GM23338 (cell line): ENCODE results near the gene ESPL1. TPM values are rescaled to one million over a fixed set of nuclear protein-coding genes. Genes with fewer than 3 reads are reported as not detected.

Experiments used
- ATAC-seq: fragments of 200-7000 bp; cut with Tn5 transposase; 3 replicates; pipeline ENCODE4 v1.9.1; 2020
- DNase-seq: peaks from one replicate; pipeline ENCODE4 v3.0.0-alpha.2; 2015; ENCODE audit warnings: low spot score
- H2AFZ ChIP-seq: fragments of 200-600 bp; sonication (generic); 2 replicates; pipeline ENCODE4 v1.8.0; 2016; ENCODE audit warnings: antibody characterized with exemption, mild to moderate bottlenecking, moderate library complexity
- H3F3A ChIP-seq: fragments of 200-600 bp; sonication (generic); replicated peaks from 2 replicates; pipeline ENCODE4 v1.8.0; 2017; ENCODE audit warnings: antibody characterized with exemption, mixed run types, low read depth
- H3K27ac ChIP-seq: fragments of 200-600 bp; sonication (generic); 2 replicates; pipeline ENCODE4 v1.6.1; 2016; ENCODE audit warnings: low read depth
- H3K27me3 ChIP-seq: fragments of 200-600 bp; sonication (generic); 2 replicates; pipeline ENCODE4 v1.8.0; 2016; ENCODE audit warnings: mild to moderate bottlenecking, mixed run types, moderate library complexity; ENCODE audit not compliant: insufficient read depth
- H3K36me3 ChIP-seq: fragments of 200-600 bp; sonication (generic); 2 replicates; pipeline ENCODE4 v1.8.0; 2016; ENCODE audit warnings: mild to moderate bottlenecking; ENCODE audit not compliant: insufficient read depth
- H3K4me1 ChIP-seq: fragments of 200-600 bp; sonication (generic); 2 replicates; pipeline ENCODE4 v1.8.0; 2016; ENCODE audit warnings: mild to moderate bottlenecking, moderate library complexity; ENCODE audit not compliant: insufficient read depth
- H3K4me2 ChIP-seq: fragments of 200-600 bp; sonication (generic); 2 replicates; pipeline ENCODE4 v1.7.1; 2017; ENCODE audit warnings: mixed run types
- H3K4me3 ChIP-seq: fragments of 200-600 bp; sonication (generic); 2 replicates; pipeline ENCODE4 v1.6.1; 2016; ENCODE audit warnings: mixed run types
- H3K79me2 ChIP-seq: fragments of 200-600 bp; sonication (generic); replicated peaks from 2 replicates; pipeline ENCODE4 v1.8.0; 2017; ENCODE audit warnings: mild to moderate bottlenecking; ENCODE audit not compliant: insufficient read depth
- H3K9me2 ChIP-seq: fragments of 200-600 bp; sonication (generic); 2 replicates; pipeline ENCODE4 v1.8.0; 2017; ENCODE audit not compliant: insufficient read depth
- H4K20me1 ChIP-seq: fragments of 200-600 bp; sonication (generic); replicated peaks from 2 replicates; pipeline ENCODE4 v1.8.0; 2017; ENCODE audit warnings: mild to moderate bottlenecking; ENCODE audit not compliant: insufficient read depth
- H3K27ac Mint-ChIP-seq: 2 replicates; pipeline ENCODE4 v1.8.0; 2020; ENCODE audit warnings: inconsistent platforms, mild to moderate bottlenecking, moderate library complexity, mixed read lengths
- H3K27me3 Mint-ChIP-seq: 3 replicates; pipeline ENCODE4 v1.8.0; 2022; ENCODE audit warnings: low read depth, mild to moderate bottlenecking, moderate library complexity, mixed read lengths, inconsistent platforms; ENCODE audit not compliant: insufficient read depth, poor library complexity
- H3K36me3 Mint-ChIP-seq: 3 replicates; pipeline ENCODE4 v1.8.0; 2021; ENCODE audit warnings: low read depth, mild to moderate bottlenecking, inconsistent platforms, moderate library complexity, mixed read lengths
- H3K4me1 Mint-ChIP-seq: 3 replicates; pipeline ENCODE4 v1.8.0; 2020; ENCODE audit warnings: mild to moderate bottlenecking, inconsistent platforms, mixed read lengths
- H3K4me3 Mint-ChIP-seq: 3 replicates; pipeline ENCODE4 v1.8.0; 2021; ENCODE audit warnings: moderate library complexity, mild to moderate bottlenecking, inconsistent platforms, mixed read lengths
- H3K9me3 Mint-ChIP-seq: 3 replicates; pipeline ENCODE4 v1.8.0; 2020; ENCODE audit warnings: moderate library complexity, mild to moderate bottlenecking, inconsistent platforms, mixed read lengths
- EZH2 ChIP-seq: fragments of 200-600 bp; sonication (generic); IDR thresholded peaks from one replicate; pipeline ENCODE4 v1.8.0; 2017; ENCODE audit warnings: antibody characterized with exemption, mild to moderate bottlenecking, low read depth; ENCODE audit not compliant: unreplicated experiment
- EZH2phosphoT487 ChIP-seq: fragments of 200-600 bp; sonication (generic); IDR thresholded peaks from one replicate; pipeline ENCODE4 v1.8.1; 2018; ENCODE audit warnings: antibody characterized with exemption; ENCODE audit not compliant: unreplicated experiment
- JUNB ChIP-seq: IDR thresholded peaks from one replicate; pipeline ENCODE4 v1.6.1; 2016; ENCODE audit warnings: antibody characterized with exemption; ENCODE audit not compliant: unreplicated experiment
- POLR2AphosphoS5 ChIP-seq: IDR thresholded peaks from 2 replicates; pipeline ENCODE4 v1.6.1; 2016; ENCODE audit warnings: antibody characterized with exemption, low read depth
- STAT1 ChIP-seq: IDR thresholded peaks from one replicate; pipeline ENCODE4 v1.6.1; 2016; ENCODE audit warnings: antibody characterized with exemption; ENCODE audit not compliant: unreplicated experiment
- ZNF114 ChIP-seq: fragments of 250-450 bp; sonication (Bioruptor Pico); IDR thresholded peaks from 2 replicates; pipeline ENCODE4 v1.5.0; 2020; ENCODE audit warnings: mild to moderate bottlenecking, moderate library complexity
- ZNF331 ChIP-seq: fragments of 250-450 bp; sonication (Bioruptor Pico); IDR thresholded peaks from 2 replicates; pipeline ENCODE4 v1.5.0; 2020; ENCODE audit warnings: low read depth, mild to moderate bottlenecking, moderate library complexity
- polyA plus RNA-seq: library from polyadenylated mRNA; unstranded; fragments of >200 nt; fragmentation: Nextera tagmentation; extraction: Ambion mirVana; gene quantifications from 2 replicates; pipeline ENCODE4 v1.2.1, GENCODE V29; 2016
- total RNA-seq: library from RNA; depleted of rRNA; stranded (reverse); fragments of >200 nt; shearing (Covaris generic); gene quantifications from 2 replicates; pipeline ENCODE4 v1.2.3, GENCODE V29; 2014
- TF ChIP-seq, protein P1 (sequence below): fragments of 250-450 bp; sonication (Bioruptor Pico); IDR thresholded peaks from 2 replicates; pipeline ENCODE4 v1.5.0; 2020; ENCODE audit warnings: mild to moderate bottlenecking, moderate library complexity
- TF ChIP-seq, protein P2 (sequence below): IDR thresholded peaks from one replicate; pipeline ENCODE4 v1.6.1; 2018; ENCODE audit warnings: antibody characterized with exemption; ENCODE audit not compliant: unreplicated experiment
- TF ChIP-seq, protein P3 (sequence below): IDR thresholded peaks from 2 replicates; pipeline ENCODE4 v1.6.1; 2016; ENCODE audit warnings: antibody characterized with exemption
- TF ChIP-seq, protein P4 (sequence below), 2 experiments: fragments of 200-600 bp in 1 of 2; sonication (generic) in 1 of 2; conservative IDR thresholded peaks; 2 replicates each; pipeline versions ENCODE4 v1.5.1 to v1.6.1; 2016 to 2017; ENCODE audit warnings: antibody characterized with exemption in 2 of 2, low read depth in 2 of 2, mild to moderate bottlenecking in 2 of 2, moderate library complexity in 1 of 2

The ESPL1 gene
- total and polyA plus RNA-seq, 2 experiments from 2014 or later, result 13.2 to 56.5 TPM

DNA sequence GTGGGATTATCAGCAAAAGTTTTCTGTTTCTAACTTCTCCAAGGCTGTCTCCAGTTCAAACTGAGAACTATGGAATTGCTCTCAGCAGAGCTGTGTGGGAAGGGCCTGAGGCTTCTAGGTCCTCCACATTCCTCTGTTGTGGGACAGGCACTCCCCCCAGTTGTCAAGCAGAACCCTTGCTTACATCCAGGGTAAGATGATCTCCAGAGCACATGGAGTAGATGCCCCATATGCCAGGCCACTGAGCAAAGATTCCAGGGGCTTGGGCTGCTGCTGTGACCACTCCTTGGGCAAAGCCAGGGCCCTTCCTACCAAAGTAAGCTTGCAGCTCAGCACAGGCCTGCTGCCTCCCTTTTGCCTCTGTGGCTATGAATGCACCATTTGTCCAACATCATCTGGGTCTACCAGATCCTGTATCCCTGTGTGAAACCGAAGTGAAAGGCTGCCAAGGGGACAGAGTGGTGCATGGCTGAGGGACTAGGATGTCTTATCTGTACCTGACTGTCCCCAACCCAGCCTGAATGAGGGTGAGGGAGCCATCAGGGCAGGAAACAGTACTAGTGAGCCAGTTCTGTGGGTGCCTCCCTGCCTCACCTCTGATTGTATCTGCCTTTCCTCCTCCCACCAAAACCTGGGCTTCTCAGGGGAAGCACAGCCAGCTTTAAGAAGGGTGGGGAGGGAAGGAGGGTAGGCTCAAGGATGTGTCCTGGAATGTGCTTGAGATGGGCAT lies 13.1 kb upstream of the ESPL1 start (continued):
- TF ChIP-seq, protein P1, sequence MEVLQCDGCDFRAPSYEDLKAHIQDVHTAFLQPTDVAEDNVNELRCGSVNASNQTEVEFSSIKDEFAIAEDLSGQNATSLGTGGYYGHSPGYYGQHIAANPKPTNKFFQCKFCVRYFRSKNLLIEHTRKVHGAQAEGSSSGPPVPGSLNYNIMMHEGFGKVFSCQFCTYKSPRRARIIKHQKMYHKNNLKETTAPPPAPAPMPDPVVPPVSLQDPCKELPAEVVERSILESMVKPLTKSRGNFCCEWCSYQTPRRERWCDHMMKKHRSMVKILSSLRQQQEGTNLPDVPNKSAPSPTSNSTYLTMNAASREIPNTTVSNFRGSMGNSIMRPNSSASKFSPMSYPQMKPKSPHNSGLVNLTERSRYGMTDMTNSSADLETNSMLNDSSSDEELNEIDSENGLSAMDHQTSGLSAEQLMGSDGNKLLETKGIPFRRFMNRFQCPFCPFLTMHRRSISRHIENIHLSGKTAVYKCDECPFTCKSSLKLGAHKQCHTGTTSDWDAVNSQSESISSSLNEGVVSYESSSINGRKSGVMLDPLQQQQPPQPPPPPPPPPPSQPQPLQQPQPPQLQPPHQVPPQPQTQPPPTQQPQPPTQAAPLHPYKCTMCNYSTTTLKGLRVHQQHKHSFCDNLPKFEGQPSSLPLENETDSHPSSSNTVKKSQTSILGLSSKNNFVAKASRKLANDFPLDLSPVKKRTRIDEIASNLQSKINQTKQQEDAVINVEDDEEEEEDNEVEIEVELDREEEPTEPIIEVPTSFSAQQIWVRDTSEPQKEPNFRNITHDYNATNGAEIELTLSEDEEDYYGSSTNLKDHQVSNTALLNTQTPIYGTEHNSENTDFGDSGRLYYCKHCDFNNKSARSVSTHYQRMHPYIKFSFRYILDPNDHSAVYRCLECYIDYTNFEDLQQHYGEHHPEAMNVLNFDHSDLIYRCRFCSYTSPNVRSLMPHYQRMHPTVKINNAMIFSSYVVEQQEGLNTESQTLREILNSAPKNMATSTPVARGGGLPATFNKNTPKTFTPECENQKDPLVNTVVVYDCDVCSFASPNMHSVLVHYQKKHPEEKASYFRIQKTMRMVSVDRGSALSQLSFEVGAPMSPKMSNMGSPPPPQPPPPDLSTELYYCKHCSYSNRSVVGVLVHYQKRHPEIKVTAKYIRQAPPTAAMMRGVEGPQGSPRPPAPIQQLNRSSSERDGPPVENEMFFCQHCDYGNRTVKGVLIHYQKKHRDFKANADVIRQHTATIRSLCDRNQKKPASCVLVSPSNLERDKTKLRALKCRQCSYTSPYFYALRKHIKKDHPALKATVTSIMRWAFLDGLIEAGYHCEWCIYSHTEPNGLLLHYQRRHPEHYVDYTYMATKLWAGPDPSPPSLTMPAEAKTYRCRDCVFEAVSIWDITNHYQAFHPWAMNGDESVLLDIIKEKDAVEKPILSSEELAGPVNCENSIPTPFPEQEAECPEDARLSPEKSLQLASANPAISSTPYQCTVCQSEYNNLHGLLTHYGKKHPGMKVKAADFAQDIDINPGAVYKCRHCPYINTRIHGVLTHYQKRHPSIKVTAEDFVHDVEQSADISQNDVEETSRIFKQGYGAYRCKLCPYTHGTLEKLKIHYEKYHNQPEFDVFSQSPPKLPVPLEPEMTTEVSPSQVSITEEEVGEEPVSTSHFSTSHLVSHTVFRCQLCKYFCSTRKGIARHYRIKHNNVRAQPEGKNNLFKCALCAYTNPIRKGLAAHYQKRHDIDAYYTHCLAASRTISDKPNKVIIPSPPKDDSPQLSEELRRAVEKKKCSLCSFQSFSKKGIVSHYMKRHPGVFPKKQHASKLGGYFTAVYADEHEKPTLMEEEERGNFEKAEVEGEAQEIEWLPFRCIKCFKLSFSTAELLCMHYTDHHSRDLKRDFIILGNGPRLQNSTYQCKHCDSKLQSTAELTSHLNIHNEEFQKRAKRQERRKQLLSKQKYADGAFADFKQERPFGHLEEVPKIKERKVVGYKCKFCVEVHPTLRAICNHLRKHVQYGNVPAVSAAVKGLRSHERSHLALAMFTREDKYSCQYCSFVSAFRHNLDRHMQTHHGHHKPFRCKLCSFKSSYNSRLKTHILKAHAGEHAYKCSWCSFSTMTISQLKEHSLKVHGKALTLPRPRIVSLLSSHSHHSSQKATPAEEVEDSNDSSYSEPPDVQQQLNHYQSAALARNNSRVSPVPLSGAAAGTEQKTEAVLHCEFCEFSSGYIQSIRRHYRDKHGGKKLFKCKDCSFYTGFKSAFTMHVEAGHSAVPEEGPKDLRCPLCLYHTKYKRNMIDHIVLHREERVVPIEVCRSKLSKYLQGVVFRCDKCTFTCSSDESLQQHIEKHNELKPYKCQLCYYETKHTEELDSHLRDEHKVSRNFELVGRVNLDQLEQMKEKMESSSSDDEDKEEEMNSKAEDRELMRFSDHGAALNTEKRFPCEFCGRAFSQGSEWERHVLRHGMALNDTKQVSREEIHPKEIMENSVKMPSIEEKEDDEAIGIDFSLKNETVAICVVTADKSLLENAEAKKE (CRISPR knock-in tag), result no peak
- TF ChIP-seq JUNB, result no peak

DNA sequence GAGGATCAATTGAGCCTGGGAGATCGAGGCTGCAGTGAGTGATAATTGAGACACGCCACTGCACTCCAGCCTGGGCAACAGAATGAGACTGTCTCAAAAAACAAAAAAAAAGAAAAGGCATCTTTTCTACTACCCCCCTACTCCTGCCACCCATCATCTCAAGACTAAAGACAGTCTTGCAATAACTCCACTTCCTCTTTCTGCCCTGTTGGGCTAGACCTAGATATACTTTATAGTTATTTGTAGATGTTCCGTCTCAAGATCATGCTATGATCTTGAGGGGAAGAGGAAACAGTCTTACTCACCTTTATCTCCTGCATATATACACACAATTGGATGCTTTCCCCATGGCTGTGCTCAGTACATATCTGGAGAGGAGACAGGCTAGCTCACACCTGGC lies 12.1 kb upstream of the ESPL1 start:
- H3K27me3 ChIP-seq, result no peaks in the 10 kb centered on the region
- Mint-ChIP-seq H3K4me3 (no peak overlapping the region), H3K27ac (no peak overlapping the region), H3K27me3 (peaks cover 21% of the 10 kb centered on the region), H3K4me1 (peaks cover 16% of the 10 kb centered on the region), H3K9me3 (no peaks in the 10 kb centered on the region; the same call in 2 of the 3 replicates), H3K36me3 (peaks cover 6% of the 10 kb centered on the region; the same call in 1 of the 3 replicates)
- H3K4me3 ChIP-seq, result no peak overlapping the region
- ATAC-seq (no peak), DNase-seq (no peak)
- no peaks in the 10 kb centered on the region for H3K9me2 ChIP-seq
- H3K79me2 ChIP-seq, result peaks cover 4% of the 10 kb centered on the region; the same call in 1 of the 2 replicates
- no peak overlapping the region for H2AFZ ChIP-seq
- H3F3A ChIP-seq, result peaks cover 7% of the 10 kb centered on the region
- no peaks in the 10 kb centered on the region for H4K20me1 ChIP-seq
- H3K4me1 ChIP-seq, result peaks cover 9% of the 10 kb centered on the region
- H3K4me2 ChIP-seq, result no peak overlapping the region
- H3K36me3 ChIP-seq, result no peaks in the 10 kb centered on the region
- H3K27ac ChIP-seq, result no peak overlapping the region
- TF ChIP-seq JUNB (no peak), ZNF114 (CRISPR knock-in tag) (no peak), STAT1 (no peak), EZH2phosphoT487 (no peak), POLR2AphosphoS5 (no peak), ZNF331 (CRISPR knock-in tag) (no peak), EZH2 (no peak)
- TF ChIP-seq, protein P2, sequence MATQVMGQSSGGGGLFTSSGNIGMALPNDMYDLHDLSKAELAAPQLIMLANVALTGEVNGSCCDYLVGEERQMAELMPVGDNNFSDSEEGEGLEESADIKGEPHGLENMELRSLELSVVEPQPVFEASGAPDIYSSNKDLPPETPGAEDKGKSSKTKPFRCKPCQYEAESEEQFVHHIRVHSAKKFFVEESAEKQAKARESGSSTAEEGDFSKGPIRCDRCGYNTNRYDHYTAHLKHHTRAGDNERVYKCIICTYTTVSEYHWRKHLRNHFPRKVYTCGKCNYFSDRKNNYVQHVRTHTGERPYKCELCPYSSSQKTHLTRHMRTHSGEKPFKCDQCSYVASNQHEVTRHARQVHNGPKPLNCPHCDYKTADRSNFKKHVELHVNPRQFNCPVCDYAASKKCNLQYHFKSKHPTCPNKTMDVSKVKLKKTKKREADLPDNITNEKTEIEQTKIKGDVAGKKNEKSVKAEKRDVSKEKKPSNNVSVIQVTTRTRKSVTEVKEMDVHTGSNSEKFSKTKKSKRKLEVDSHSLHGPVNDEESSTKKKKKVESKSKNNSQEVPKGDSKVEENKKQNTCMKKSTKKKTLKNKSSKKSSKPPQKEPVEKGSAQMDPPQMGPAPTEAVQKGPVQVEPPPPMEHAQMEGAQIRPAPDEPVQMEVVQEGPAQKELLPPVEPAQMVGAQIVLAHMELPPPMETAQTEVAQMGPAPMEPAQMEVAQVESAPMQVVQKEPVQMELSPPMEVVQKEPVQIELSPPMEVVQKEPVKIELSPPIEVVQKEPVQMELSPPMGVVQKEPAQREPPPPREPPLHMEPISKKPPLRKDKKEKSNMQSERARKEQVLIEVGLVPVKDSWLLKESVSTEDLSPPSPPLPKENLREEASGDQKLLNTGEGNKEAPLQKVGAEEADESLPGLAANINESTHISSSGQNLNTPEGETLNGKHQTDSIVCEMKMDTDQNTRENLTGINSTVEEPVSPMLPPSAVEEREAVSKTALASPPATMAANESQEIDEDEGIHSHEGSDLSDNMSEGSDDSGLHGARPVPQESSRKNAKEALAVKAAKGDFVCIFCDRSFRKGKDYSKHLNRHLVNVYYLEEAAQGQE, result no peak
- TF ChIP-seq, protein P3, sequence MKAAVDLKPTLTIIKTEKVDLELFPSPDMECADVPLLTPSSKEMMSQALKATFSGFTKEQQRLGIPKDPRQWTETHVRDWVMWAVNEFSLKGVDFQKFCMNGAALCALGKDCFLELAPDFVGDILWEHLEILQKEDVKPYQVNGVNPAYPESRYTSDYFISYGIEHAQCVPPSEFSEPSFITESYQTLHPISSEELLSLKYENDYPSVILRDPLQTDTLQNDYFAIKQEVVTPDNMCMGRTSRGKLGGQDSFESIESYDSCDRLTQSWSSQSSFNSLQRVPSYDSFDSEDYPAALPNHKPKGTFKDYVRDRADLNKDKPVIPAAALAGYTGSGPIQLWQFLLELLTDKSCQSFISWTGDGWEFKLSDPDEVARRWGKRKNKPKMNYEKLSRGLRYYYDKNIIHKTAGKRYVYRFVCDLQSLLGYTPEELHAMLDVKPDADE, result no peak
- TF ChIP-seq, protein P4, sequence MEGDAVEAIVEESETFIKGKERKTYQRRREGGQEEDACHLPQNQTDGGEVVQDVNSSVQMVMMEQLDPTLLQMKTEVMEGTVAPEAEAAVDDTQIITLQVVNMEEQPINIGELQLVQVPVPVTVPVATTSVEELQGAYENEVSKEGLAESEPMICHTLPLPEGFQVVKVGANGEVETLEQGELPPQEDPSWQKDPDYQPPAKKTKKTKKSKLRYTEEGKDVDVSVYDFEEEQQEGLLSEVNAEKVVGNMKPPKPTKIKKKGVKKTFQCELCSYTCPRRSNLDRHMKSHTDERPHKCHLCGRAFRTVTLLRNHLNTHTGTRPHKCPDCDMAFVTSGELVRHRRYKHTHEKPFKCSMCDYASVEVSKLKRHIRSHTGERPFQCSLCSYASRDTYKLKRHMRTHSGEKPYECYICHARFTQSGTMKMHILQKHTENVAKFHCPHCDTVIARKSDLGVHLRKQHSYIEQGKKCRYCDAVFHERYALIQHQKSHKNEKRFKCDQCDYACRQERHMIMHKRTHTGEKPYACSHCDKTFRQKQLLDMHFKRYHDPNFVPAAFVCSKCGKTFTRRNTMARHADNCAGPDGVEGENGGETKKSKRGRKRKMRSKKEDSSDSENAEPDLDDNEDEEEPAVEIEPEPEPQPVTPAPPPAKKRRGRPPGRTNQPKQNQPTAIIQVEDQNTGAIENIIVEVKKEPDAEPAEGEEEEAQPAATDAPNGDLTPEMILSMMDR (conservative IDR thresholded peaks at IDR 0.05; ENCODE audit: low read depth in 2 of 2), result no peak
